Bronchial epithelial cell (primary cell): ENCODE results near the gene THSD4. TPM values are rescaled to one million over a fixed set of nuclear protein-coding genes. Genes with fewer than 3 reads are reported as not detected.

ENCODE experiments used
- DNase-seq: peaks from one replicate; pipeline ENCODE4 v3.0.0-alpha.2; 2010; ENCODE audit warnings: low read depth
- FAIRE-seq: peaks from 2 replicates; lab custom pipeline; 2011; peaks lifted over from hg19 to GRCh38; lab: Jason Lieb, UNC
- H3K27me3 ChIP-seq: 2 replicates; pipeline ENCODE4 v1.5.1; 2011; ENCODE audit warnings: low read length; ENCODE audit not compliant: control insufficient read depth, insufficient read depth
- H3K36me3 ChIP-seq: 2 replicates; pipeline ENCODE4 v1.5.1; 2011; ENCODE audit warnings: low read length; ENCODE audit not compliant: control insufficient read depth, insufficient read depth
- H3K4me3 ChIP-seq: 2 replicates; pipeline ENCODE4 v1.5.1; 2011; ENCODE audit warnings: mild to moderate bottlenecking, low read depth, low read length, control low read depth
- total RNA-seq: library from RNA; depleted of rRNA; stranded (reverse); fragments of >200 nt; gene quantifications from 2 replicates; pipeline ENCODE4 v1.2.1, GENCODE V29; 2014
- TF ChIP-seq, protein P1 (sequence below): IDR thresholded peaks from 2 replicates; pipeline ENCODE4 v1.5.1; 2011; ENCODE audit warnings: mild to moderate bottlenecking, moderate library complexity, low read length, control low read depth, inconsistent platforms; ENCODE audit not compliant: insufficient read depth, severe bottlenecking

Gene THSD4
- total RNA-seq, 1 donor from 2014 or later = 14.5 TPM

DNA sequence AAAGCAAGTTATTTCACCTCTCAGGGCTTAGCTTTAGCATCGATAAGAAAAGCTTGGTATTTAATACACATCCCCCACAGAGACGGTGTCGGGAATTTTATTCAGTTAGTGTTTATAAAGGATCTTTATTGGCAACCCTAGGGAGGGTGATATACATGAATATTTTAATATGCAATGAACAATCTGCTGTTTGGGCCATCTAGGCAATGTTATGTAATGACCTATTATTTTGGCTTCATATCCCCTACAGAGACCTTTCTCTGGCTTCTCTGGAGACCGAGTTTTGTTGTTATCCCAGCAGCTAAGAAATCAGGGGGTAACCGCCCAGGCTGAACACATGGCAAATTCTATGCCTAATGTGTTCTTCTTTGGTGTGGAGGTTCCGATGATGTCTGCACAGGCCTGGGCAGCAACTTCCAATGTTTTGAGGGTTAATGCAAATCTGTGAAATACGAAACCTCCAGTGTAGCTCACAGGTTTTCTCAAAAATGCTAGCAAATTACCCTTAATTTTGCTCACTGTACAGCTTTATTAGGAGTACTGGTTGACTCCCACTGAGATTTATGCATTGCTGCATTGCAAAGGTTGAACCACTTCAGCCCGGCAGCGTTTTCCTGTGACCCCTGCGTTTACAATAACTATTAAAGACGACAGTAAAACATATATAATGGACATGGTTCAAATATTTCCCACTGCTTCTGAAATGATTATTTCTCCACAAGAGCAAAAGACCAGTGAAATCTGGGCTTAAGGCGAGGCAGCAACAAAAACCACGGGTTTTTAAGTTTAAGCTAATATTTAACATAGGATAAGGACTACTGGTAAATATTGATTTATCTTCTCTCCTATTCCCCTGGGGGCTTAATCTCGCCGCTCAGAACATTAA, 396.8 kb downstream of the THSD4 start:
- Histone ChIP-seq H3K4me3 (no peak overlapping the region), H3K27me3 (no peaks in the 10 kb centered on the region), H3K36me3 (no peaks in the 10 kb centered on the region)
- DNase-seq = no peak
- TF ChIP-seq, protein P1, sequence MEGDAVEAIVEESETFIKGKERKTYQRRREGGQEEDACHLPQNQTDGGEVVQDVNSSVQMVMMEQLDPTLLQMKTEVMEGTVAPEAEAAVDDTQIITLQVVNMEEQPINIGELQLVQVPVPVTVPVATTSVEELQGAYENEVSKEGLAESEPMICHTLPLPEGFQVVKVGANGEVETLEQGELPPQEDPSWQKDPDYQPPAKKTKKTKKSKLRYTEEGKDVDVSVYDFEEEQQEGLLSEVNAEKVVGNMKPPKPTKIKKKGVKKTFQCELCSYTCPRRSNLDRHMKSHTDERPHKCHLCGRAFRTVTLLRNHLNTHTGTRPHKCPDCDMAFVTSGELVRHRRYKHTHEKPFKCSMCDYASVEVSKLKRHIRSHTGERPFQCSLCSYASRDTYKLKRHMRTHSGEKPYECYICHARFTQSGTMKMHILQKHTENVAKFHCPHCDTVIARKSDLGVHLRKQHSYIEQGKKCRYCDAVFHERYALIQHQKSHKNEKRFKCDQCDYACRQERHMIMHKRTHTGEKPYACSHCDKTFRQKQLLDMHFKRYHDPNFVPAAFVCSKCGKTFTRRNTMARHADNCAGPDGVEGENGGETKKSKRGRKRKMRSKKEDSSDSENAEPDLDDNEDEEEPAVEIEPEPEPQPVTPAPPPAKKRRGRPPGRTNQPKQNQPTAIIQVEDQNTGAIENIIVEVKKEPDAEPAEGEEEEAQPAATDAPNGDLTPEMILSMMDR = no peak
- no peak for FAIRE-seq

DNA sequence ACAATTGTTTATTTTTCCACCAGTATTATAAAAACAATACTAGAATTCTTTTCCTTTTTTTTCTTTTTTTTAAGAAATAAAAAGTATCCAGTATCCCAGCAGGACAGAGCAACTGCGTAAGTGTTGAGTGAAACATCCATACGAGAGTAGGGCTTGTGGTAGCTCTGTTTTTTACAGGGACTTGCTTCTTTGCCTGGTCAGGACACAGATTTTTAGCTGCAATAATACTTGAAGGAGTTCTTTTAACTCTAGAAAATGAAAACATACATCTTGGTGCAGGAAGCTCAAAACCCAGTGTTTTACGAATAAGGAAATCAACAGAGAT, 397.4 kb downstream of the THSD4 start:
- TF ChIP-seq, protein P1 = no peak
- H3K27me3 ChIP-seq = no peaks in the 10 kb centered on the region
- no peaks in the 10 kb centered on the region for H3K36me3 ChIP-seq
- FAIRE-seq (no peak), DNase-seq (no peak)
- H3K4me3 ChIP-seq = no peak overlapping the region

DNA sequence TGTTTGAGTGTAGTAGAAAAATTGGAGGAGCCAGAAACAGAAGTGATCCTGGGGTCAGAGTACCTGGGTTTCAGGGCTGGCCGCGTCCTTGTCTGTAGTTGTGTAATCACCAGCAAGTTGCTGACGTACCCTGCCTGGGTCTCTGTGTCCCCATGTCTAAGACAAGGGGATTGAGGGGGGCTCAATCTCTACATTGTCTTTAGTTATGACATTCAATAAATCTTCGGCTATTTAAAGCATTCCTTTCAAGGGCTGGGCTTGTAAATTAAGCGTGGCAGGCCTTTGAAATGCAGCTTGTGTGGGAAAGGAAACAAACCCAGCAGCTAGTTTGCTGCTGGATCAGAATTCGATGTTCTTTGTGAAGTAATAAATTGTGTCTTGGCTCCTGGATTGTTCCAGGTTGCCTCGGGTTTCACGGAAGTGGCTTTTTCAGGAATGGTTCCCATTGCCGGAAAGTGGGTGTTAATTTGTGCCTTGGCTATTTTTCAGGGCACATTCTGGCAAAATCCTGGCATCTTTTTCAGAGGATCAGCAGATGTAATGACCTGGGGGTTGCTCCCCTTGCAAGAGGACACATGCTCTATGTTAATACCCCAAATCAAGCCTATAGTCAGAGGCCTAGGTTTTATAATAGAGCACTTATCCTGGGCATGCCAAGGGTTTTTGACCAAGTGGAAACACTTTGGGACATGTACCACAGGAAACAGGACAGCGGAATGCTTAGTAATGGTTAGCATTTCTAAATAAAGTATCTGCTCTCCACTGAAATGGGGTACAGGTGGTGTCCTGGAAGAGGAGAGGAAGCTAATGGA, 400.3 kb downstream of the THSD4 start:
- H3K27me3 ChIP-seq = no peaks in the 10 kb centered on the region
- DNase-seq (no peak), FAIRE-seq (no peak)
- TF ChIP-seq, protein P1 = no peak
- H3K4me3 ChIP-seq = no peak overlapping the region
- H3K36me3 ChIP-seq = no peaks in the 10 kb centered on the region

DNA sequence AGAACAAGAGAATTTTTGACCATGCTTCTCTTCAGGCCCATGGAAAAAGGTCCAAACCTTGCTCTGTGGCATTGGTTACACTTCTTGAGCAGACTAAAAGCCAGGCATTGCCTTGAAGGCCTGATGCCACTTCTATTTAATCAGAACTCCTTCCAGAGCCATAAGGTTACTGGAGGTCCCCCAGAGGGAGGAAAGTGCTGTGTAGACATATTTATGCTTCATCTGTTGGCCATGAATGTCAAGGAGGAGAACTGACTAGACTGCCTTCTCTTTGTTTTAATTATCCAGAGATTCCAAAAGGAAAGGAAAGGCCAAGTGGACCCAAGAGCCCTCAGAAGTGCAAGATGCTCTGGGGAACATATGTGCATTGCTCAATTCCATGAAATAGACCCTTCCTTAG, 402.5 kb downstream of the THSD4 start:
- FAIRE-seq (no peak), DNase-seq (no peak)
- H3K27me3 ChIP-seq = no peaks in the 10 kb centered on the region
- H3K36me3 ChIP-seq = no peaks in the 10 kb centered on the region
- TF ChIP-seq, protein P1 = no peak
- H3K4me3 ChIP-seq = no peak overlapping the region

DNA sequence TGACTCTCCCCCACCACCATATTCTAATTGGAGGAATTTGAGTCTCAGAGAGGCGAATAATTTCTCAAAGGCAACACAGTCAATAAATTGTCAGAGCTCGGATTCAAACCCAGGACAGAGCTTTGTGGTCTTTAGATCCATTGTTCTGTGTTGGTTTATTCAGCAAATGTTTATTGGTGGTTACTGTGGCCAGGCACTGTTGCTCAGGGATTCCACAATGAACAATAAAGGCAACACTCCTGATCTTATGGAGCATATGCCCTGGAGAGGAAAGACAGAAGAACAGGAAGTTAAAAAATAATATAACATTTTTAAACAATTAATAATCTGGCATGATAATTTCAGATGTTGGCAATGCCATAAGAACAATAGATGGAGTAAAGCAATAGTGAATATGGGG, 403.4 kb downstream of the THSD4 start:
- no peak for FAIRE-seq

More for the DNA sequence above, 403.4 kb downstream of the THSD4 start:
- no peak for DNase-seq
- no peak overlapping the region for H3K4me3 ChIP-seq
- no peaks in the 10 kb centered on the region for H3K27me3 ChIP-seq
- no peaks in the 10 kb centered on the region for H3K36me3 ChIP-seq
- TF ChIP-seq, protein P1 = no peak
